DMS79 treated with DMSO at 0.1 percent for 48 hours (cell line): Measurements from ENCODE around the gene NDUFA13.

Experiments
- DNase-seq: peaks from one replicate; lab custom pipeline; 2025; lab: John Stamatoyannopoulos, UW

The NDUFA13 gene

DNA sequence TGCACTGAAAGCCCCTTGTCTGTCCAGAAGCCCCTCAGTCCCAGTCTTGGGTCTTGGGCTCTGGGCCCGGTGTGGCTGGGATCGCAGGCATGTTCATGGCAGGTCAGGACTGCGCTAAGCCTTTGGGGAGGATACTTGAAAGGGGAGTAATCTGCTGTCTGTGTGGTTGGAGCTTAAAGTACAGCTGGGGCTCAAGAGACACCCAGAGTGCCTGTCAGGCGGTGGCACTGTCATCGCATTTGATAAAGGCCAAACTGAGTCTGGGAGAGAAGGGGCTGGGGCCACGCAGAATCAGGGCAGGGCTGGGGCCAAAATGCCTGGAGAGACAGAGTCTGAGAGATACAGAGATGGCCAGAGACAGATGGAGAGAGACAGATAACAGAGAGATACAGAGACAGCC lies 17.8 kb downstream of the NDUFA13 start:
- no peak for DNase-seq

DNA sequence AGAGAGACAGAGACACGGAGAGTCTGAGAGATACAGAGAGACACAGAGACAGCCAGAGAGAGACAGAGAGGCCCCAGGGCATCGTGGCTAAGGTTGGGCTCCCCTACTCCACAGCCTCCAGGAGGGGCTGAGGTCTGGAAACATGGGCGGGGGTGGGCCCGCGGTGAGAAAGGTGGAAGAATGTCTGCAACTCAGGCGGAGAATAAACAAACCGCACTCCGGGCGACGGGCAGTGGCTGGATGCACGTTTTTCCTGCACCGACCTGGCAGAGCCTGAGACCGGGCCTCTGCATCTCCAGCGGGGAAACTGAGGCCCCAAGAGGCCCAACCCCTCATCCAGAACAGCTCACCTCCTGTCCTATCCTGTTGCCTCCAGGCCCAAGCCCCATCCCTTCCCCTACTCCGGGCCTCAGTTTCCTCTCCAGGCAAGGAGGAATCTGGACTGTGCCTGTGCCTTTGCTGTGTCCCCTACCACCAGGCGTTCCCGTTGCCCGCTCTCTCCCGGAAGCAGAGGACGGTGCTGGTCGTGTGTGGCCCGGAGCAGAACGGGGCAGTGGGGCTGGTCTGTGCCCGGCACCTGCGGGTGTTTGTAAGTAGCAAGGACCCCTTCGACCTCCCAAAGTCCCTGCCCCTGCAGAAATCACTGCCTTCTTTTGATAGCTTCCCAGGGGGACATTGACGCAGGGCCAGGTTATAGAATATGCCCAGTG lies 18.7 kb downstream of the NDUFA13 start:
- no peak for DNase-seq

DNA sequence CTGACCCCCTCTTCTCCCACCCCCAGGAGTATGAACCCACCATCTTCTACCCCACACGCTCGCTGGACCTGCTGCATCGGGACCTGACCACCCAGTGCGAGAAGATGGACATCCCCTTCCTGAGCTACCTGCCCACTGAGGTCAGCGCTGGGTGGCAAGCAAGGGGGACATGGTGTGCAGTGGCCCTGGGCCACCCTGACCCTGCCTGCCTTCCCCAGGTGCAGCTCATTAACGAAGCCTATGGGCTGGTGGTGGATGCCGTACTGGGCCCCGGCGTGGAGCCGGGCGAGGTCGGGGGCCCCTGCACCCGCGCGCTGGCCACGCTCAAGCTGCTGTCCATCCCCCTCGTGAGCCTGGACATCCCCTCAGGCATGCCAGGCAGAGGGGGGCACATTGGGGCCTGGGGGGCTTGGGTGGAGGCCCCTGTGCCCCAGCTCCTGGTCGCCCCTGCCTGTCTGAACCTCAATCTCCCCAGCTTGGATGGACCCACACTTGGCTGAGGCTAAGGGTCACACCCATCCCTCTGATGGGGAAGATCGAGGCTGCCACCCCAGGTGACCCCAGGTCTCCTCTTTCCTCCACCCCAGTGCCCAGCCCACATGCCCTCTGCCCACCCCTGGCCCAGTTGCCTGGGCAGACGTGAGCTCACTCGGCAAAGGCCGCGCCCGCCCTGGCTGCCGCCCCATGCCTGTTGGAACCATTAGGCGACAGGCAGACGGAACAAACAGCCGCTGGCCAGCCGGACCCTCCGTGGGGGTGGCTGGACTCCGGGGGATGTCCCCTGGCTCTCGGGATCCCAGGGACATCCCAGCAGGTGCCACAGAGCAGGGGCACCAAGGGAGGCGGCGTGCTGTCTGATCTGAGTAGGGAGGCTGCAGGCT lies 19.5 kb downstream of the NDUFA13 start:
- DNase-seq = no peak

DNA sequence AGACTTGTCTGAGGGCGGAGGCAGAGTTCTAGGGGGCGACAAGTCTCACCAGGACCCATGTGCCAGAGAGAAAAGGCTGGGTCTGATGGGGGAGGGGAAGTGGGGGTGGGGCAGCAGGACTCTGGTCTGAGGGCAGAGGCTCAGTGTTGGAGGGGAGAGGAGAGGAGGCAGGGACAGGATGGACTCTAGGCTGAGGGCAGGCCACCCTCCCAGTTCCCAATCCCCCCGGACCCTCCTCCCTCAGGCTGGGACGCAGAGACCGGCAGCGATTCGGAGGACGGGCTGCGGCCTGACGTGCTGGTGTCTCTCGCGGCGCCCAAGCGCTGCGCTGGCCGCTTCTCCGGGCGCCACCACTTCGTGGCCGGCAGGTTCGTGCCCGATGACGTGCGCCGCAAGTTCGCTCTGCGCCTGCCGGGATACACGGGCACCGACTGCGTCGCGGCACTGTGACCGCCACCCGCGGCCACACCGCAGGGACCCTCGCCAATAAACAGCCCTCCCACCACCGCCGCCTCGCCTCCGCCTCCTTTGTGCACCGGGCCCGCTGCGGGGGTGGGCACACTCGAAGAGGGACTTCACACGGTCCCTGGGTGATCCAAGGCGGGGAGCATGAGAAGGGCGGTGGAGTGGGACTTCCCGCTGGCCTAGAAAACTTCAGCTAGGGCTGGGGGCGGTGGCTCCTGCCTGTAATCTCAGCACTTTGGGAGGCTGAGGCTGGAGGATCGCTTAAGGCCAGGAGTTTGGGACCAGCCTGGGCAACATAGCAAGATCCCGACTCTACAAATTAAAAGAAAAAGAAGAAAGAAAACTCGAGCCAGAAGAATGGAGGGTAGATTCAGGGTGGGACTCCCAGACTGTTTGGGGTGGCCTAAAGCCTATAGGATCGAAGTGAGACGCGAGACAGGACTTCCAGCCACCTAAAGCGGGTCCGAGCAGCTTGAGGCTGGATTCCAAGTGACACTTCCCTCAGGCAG lies 21.3 kb downstream of the NDUFA13 start:
- DNase-seq = peak; percentile 16

DNA sequence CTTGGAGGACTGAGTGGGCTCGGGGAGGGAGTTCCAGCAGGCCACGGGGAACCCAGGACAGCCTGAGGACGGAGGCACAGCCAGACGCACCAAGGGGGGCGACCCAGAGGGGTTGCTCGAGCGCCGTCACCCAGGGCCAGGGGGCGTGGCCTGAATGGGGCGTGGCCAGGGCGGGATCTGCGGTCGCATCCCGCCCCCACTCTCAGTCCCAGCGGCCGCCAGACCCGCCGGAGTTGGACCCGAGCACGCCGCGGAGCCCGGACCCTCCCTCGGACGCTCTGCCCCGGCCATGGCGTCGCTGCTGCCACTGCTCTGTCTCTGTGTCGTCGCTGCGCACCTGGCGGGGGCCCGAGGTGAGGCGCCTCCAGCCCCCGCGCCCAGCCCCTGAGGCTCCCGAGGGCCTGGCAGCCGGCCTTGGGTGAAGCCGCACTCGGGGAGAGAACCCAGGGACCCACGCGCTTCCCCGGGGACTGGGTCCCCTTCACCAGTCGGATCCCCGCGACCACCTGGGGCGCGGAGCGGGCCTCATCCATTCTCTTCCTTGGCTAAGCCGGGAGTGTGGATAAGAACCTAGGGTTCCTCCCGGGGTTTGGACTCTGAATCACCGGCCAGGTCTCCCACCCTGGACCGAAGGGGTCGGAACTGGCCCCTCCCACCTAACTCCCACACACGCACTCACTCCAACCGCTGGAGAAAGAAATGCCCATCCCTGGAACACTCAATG lies 22.2 kb downstream of the NDUFA13 start, which contains the start of gene CILP2:
Gene CILP2, plus strand, starts transcription at position 205 of the 724 bp plus-strand sequence. Its CDS starts 85 bp downstream, at position 290.
- DNase-seq = peak; percentile 30

DNA sequence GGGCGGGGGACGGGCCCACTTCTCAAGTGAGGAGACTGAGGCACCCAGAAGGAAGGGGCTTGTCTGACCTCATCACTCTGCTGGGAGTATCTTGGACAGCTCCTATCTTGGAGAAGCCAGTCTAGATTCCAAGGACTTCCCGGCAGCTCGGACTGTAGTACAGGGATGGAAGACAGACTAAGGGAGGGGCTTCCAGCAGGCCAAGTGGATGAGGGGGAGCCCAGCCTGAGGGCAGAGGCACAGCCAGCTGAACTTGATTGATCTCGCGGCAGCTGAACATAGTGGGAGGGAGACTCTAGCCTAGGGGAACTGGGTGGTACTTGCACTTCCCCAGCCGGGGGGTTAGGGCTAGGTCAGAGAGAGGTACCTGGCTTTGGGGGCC lies 22.8 kb downstream of the NDUFA13 start:
- no peak for DNase-seq

DNA sequence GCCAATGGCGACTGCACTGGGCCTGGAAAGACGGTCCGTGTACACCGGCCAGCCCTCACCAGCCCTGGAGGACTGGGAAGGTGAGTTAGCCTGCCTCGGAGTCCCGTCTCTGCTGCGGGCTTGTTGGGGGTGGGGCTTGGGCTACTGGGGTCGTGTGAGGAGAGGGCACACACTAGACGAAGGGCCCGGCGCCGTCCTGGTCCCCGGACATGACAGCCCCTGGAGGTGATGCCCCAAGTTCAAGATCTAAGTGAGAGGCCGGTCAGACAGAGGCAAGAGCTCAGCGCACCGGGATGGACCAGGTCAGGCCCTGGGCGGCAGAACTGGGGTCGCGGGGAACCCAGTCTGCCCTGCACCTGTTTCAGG lies 23.7 kb downstream of the NDUFA13 start:
- DNase-seq = no peak

DNA sequence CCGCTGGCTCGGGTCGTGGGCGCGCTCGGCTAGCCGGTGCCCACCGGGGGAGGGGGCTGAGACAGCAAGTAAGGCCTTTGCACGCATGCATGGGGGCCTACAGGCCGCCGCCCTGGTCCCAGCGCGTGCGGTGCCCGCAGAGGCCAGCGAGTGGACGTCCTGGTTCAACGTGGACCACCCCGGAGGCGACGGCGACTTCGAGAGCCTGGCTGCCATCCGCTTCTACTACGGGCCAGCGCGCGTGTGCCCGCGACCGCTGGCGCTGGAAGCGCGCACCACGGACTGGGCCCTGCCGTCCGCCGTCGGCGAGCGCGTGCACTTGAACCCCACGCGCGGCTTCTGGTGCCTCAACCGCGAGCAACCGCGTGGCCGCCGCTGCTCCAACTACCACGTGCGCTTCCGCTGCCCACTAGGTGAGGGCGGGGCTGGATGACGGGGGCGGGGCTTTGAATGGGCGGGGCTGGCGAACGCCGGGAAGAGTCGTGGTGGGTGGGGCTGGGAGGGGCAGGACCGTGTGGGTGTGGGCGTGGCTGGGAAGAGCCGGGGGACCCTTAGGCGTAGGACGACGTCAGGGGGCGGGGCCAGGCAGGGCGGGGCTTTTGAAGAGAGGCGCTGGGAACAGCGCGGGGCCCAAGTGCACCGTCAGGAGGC lies 24.2 kb downstream of the NDUFA13 start:
- DNase-seq = no peak

DNA sequence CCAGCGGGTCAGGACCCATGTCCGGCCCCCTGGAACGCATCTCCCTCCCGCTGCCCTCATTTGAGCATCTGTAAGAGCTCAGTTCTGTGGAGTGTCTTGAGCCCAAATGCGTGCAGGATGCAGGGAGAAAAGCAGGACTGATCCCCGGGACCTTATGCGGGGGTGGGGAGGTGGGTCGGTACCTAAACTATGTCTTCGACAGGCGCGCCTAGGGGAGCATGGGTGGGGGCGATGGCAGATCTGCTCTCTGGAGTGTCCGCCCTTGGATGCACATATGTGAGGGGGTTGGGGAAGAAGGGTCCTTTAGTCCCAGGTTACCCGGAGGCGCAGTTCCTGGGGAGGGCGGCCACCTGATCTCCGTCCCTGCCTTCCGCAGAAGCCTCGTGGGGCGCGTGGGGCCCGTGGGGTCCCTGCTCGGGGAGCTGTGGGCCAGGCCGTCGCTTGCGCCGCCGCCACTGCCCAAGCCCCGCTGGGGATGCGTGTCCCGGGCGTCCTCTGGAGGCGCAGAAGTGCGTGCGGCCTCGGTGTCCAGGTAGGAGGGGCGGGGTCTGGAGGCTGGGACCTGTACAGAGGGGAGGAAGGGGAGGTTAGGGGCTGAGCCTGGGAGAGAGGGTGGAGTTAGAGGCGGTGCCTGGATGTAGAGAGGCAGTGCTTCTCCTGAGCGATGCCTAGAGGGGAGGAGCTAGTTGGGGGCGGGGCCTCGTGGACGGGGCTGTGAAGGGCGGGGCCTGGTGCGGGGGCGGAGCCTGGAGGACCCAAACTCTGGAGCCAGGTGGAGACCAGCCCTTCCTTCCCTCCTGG lies 24.9 kb downstream of the NDUFA13 start:
- no peak for DNase-seq

DNA sequence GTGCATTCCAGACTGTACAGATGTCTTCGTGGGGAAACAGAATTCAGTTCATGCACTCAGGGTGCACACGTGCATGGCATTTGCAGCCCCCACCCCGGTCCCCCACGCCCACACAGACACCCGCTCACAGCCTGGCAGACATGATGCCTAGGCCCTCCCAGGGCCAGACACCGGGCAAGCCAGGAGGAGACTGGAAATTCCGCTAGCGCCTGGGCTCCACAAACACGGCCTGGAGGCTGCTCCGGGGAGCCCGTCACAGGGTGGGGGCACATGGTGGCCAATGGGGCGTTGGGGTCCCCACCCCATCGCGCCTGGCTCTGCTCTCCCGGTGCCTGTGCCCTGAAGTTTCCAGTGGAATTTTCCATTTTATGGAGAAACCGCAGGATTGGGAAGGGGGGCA lies 25.6 kb downstream of the NDUFA13 start:
- DNase-seq = no peak

DNA sequence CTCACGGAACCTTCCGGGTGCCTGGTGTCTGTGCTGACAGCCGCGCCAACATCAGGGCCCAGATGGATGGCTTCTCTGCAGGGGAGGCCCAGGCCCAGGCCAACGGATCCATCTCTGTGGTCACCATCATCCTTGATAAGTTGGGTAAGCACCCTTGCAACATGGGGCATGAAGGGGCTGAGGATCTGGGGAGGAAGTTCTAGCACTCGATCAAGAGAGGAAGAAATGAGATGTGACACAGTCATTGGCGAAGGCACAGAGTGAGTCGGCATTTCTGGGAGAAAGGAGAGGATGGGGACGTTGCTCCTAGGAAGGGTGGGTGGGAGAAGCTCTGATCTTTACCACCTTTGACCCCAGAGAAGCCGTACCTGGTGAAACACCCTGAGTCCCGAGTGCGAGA lies 26.5 kb downstream of the NDUFA13 start:
- no peak for DNase-seq

DNA sequence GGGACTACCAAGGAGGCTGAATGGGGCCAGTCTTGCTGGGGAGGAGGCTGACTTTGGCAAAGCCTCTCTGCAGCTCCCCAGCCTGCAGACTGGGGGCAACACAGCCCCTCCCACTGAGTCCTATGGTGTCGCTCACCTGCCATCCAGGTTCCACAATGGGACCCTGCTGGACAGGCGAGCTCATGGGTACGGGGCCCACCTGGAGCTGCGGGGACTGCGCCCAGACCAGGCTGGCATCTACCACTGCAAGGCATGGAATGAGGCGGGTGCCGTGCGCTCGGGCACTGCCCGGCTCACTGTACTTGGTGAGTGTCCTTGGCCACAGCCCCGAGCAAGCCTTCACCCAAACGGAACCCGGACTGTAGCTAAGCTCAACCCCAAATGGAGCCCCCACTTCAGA lies 27.1 kb downstream of the NDUFA13 start:
- no peak for DNase-seq

DNA sequence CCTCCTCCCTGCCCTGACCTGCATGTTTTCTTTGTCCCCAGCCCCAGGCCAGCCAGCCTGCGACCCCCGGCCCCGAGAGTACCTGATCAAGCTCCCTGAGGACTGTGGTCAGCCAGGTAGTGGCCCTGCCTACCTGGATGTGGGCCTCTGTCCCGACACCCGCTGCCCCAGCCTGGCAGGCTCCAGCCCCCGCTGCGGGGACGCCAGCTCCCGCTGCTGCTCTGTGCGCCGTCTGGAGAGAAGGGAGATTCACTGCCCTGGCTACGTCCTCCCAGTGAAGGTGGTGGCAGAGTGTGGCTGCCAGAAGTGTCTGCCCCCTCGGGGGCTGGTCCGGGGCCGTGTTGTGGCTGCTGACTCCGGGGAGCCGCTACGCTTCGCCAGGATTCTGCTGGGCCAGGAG lies 27.6 kb downstream of the NDUFA13 start:
- no peak for DNase-seq

DNA sequence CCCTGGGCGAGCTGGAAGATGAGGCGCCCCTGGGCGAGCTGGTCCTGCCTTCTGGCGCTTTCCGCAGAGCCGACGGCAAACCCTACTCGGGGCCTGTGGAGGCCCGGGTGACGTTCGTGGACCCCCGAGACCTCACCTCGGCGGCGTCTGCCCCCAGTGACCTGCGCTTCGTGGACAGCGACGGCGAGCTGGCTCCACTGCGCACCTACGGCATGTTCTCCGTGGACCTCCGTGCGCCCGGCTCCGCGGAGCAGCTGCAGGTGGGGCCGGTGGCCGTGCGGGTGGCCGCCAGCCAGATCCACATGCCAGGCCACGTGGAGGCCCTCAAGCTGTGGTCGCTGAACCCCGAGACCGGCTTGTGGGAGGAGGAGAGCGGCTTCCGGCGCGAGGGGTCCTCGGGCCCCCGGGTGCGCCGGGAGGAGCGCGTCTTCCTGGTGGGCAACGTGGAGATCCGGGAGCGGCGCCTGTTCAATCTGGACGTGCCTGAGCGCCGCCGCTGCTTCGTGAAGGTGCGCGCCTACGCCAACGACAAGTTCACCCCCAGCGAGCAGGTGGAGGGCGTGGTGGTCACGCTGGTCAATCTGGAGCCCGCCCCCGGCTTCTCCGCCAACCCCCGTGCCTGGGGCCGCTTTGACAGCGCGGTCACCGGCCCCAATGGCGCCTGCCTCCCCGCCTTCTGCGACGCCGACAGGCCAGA lies 28.4 kb downstream of the NDUFA13 start:
- no peak for DNase-seq

DNA sequence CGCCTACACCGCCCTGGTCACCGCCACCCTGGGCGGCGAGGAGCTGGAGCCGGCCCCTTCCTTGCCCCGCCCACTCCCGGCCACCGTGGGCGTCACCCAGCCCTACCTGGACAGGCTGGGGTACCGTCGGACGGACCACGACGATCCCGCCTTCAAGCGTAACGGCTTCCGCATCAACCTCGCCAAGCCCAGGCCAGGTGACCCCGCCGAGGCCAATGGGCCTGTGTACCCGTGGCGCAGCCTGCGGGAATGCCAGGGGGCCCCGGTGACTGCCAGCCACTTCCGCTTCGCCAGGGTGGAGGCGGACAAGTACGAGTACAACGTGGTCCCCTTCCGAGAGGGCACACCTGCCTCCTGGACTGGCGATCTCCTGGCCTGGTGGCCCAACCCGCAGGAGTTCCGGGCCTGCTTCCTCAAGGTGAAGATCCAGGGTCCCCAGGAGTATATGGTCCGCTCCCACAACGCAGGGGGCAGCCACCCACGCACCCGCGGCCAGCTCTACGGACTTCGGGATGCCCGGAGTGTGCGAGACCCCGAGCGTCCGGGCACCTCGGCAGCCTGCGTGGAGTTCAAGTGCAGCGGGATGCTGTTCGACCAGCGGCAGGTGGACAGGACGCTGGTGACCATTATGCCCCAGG lies 29.0 kb downstream of the NDUFA13 start:
- DNase-seq = no peak

DNA sequence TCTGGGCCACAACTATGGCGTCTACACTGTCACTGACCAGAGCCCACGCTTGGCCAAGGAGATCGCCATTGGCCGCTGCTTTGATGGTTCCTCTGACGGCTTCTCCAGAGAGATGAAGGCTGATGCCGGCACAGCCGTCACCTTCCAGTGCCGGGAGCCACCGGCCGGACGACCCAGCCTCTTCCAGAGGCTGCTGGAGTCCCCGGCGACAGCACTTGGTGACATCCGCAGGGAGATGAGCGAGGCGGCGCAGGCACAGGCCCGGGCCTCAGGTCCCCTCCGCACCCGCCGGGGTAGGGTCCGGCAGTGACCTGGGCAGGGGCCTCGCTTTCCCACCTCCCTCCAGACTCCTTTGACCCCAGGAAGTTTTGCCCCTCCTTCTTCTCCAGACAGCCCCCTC lies 29.7 kb downstream of the NDUFA13 start:
- DNase-seq = no peak

DNA sequence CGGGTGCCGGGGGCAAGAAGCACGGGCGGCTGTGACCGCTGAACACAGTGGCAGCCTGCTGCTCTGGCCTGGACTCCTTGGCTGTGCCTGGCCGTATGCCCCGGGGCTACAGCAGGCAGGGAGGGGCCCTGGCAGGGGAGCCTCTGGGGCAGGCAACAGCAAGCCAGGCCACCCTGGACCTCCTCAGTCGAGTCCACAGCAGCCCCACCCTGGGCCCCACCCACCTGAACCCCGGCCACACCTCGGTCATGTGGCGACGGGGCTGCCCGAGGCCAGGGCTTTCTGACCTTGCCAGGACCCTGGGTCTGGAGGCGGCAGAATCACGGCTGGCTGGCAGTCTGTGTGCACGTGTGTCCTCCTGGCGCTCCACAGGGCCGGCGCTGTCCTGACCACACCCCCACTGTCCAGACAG lies 30.7 kb downstream of the NDUFA13 start:
- DNase-seq = no peak

DNA sequence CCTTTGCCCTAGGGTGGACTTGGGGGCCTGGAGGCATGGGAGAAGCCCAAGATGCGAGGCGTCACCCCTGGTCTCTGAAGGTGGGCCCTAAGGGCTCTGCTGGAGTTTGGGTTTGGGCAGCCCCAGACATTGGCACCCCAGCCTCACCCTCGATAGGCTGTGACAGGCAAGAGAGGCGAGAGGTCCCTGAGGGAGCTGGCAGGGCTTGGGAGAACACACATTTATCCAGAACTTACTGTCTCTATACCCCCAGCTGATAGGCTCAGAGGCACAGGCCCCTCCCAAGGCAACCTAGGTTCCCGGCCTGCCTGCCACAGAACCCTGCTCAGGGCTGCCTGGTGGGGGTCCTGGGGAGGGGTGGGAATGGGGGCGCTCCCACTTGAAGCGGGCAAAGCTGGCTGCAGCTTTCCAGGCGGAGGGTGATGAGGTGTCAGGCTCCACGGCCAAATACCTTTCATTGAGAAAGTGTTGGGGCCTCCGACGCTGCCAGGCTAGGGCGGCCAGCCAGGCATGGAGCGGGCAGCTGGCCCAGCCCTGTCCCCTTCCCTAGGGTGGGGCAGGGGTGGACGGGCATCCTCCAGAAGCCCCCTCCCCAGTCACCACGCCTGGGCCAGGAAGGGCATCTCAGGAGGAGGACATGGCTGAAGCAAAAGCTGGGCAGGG lies 31.8 kb downstream of the NDUFA13 start:
- DNase-seq = no peak
